Hematopoietic multipotent progenitor cell treated with erythropoietin and hydrocortisone succinate and interleukin-3 and kit ligand, for 4 days (in vitro differentiated cells): ENCODE data around the gene SPINDOC.
A peak's percentile ranks its signal among the peaks of the same experiment; 100 is the strongest.

Experiments used
- DNase-seq: peaks from one replicate; pipeline ENCODE4 v3.0.0-alpha.2; 2015

SPINDOC gene

DNA sequence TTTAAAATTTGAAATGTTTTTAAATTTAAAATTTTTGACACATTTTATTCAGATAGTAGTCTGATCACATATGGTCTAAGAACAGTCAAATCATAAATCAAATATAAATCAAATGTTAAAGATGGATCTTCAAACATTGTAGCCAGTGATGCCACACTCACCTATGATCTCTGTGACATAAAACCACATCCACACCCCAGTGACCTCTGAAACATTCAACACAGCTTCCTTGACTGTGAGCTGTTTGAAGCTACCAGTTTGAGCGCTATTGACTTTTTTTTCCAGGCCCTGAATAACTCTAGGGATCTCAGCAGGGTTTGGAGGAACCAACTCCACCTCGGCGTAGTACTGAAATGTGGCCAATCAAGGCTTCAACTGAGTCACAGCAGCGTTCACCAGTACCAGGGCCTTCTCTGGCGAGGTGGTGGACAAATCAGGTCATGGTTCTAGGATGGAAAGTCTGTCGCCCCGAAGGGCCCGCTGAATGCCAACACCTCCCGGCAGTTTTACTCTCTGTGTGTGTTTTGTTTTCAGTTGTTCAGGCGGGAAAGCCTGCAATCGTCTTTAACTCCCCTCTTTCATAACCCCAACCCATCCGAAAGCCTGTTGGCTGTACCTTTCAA is 21.4 kb downstream of the SPINDOC start:
- DNase-seq, result no peak

DNA sequence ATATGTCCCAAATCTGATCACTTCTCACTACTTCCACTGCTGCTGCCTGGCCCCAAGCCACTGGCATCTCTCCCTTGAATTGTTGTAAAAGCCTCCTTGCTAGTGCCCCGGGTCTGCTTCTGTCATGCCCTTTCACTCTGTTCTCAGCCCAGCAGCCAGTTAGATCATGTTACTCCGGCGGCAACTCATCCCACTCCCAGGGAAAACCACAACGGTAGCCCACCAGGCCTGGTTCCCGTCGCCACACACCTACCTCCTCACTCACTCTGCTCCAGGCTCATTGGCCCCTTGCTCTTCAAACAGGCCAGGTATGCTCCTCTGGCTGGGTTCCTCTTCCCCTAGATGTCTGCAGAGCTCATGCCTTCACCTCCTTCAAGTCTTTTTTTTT is 21.9 kb downstream of the SPINDOC start:
- DNase-seq, result no peak

DNA sequence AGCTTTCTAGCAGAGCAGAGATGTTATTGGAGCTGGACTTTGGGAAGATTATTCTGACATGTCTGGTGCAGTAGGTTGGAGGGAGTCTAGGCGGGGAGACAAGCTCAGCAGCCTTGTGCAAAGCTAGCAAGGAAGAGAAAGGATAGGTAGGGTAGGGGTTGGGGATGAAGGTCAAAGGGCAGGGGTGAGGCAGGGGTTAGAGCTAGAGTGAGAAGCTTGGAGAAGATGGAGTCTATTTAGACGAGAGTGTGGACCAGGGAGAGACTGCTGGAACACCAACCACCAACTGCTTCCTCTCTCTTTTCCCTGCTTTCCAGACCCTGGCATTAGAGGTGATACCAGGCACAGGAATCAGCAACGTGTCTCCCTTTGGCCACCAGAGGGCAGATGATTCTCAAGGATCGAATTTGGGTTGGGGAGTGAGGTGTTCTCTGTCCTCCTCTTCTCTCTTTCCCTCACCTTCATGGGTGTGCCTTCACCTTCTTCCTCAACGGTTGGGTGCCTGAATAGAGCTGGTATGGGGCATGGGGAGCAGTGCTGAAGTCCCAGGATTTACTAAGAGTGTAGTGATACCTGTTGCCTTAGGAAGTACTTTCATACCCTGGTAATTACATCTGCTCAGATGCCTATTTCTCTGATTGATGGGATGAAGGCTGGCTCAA is 23.9 kb downstream of the SPINDOC start:
- peak; percentile 88 for DNase-seq

DNA sequence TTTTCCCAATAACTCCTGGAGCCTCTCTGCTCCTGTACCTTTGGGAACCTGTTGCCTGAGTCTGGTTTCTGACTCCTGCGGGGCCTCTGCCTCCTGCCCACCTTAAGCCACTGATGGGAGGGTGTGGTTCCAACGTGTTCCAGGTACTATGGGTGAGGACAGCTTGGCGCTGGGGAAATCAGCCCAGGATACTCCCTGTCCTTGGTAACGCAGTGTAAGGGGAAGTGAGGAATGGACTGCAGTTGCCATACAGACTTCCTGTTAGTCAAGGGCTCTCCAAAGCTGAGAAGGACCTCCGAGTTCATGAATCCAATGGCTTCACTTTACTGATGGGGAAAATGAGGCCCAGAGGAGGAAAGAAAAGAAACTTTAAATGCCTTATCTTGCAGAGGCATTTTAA is 24.5 kb downstream of the SPINDOC start:
- DNase-seq, result peak; percentile 28

DNA sequence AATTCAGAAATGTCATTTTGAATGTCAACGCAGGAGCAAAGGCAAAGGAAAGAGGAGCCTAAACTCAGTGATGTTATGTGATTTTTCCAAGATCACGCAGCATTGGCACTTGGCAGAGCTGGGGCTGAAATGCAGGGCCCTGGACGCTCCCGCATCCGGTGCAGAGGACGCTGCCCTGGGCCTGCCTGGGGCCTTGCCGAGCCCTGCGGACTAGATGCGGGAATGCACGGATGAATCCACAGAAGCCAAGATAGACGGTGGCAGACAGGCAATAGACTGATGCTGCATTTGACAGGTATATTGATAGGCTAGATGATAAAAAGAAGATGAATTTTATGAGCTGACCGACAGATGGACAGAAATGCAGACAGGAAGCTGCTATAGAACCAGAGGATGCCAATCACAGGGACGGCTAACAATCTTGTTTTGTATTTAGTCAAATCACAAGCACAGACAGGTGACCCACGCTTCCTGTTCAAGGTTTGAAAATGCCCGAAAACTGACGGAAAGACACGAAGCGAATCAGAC is 25.0 kb downstream of the SPINDOC start:
- no peak for DNase-seq

DNA sequence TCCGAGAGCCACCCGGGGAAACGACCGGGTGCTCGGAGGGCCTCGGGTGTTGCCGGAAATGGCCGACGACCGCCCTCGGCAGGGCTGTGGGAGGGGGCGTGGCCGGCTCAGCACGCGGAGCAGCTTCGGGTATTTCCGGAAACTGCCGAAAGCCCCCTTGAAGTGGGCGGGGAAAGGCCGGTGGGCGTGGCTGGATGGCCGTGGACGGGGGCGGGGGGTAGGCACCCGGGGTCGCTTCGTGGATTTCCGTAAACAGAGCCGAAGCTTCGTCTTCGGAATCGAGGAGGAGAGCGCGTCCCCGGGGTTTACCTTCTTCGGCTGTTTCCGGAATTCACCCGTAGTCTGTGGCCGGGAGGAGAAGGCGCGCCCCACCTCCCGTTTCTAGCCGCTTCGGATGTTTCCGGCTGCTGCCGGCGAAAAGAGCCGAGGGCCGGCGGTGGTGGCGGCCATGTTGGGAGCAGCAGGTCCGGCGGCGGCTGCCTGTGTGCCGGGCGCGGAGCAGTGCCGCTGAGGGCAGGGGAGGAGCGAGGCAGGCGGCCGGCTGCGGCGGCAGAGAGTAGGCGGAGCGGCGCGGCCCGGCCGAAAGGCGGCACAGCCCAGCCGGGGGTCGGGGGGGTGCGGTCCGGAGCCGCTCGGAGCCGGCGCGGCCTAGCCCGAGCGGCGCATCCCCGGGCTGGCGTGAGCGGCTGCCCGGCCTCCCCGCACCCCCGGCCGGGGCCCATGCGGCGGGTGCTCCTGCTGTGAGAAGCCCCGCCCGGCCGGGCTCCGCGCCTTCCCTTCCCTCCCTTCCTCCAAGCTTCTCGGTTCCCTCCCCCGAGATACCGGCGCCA is 25.6 kb downstream of the SPINDOC start, which contains the start of gene MARK2:
Gene MARK2 (plus strand): TSS at position 433 of the 830 bp plus-strand sequence. CDS start 397 bp downstream, at position 830.
- DNase-seq, result peak; percentile 99

DNA sequence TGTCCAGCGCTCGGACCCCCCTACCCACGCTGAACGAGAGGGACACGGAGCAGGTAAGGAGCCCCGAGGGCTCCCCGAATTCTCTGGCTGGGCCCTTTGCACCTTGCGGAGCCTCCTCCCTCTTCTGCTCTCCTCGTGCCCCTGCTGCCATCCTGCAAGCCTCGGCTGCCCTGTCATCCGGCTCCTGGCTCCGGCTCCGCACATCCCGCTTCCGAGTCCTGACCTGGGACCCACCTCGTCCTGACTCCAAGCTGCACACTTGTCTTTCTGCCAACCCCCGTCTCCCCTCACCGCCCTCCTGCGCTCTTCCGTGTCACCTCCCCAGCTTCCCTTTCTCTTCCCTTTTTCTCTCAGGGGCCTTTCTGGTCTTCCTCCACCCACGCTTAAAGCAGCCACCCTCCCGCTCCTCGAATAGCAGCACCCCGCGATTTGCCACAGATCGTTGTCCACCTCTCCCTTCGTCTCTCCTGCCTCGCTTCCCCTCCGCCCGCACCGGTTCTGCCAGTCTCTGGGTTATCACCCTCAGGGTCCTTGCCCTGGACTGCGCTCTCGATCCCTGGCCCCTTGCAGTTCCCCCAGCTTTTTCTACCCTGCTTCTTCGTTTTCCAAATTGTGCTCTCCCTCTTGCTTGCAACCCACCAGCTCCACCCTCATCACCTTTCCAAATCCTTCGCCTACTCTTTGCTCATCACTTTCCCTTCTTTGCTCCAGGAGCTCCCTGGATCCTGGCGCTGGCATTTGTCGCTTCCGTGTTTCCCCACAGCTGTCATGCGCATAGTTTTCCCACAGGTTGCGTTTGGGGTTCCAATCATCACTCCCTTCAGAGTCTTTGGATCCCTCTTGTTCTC is 26.5 kb downstream of the SPINDOC start:
- peak; percentile 72 for DNase-seq

DNA sequence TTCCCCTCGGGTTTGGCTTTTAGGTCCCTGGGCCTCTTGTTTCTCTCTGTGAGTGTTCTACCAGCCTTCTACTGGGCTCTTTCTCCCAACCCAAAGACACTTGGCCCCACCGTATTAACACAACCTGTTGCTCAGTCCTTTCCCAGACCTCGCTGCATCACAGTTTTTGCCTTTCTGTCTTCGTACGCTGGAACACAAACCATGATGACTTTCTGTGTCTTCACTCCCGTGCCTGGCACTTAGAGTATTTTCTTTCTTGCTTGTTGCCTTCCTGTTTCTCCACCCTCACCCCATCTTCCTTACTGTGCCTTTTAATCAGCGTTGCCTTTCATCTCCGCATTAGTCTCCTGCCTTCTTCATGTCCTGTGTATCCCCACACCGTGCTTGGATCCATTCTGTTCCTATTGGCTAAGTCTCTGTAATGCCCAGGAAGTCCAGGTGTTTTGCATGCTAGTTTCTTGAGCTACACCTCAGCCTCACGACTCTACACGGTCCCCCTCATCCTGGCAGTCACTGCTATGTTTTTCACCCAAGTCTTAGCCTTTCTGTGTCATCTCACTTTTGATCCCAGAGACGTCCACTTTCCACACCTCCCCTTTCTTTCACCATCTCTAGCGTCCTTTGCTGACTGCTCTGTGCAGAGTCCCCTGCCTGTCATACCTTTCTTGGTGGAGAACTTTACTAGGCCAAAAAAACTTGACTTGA is 27.3 kb downstream of the SPINDOC start:
- peak; percentile 33 for DNase-seq

DNA sequence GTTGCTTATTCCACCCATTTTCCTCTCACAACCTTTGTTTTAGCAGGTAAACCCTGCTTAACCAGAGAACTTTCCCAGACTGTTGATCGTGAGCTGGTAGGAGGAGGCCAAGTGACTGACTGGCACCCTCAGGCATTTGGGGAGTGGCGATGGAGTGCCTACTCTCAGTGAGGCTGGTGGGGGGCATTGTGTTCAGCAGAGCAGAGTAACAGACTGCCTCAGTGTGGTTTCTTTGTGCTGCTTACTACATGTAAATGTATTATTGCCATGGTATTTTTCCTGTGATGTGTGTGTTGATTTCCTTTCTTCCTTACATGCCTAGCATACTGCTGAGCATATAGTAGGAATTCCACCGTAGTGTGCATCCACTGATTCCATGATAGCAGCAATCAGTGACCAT is 28.3 kb downstream of the SPINDOC start:
- no peak for DNase-seq

DNA sequence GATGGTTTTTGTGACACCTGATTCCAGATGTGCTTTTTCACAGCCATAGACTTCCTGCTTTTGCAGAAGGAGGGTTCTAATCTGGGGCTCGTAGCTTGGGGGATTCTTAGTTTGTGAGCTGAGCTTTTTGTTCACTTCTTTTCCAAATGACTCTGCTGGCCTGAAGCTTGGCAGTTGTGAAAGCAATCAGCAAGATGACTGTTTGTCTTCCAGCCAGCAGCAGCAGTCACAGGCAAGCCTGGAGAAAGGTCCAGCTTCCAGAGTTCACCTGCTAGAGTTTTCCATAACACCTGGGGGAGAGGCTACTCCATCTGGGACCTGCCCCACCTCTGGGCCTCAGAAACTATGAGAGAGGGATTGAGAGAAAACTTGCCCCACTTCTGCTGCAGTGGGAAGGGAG is 29.8 kb downstream of the SPINDOC start:
- DNase-seq, result no peak

DNA sequence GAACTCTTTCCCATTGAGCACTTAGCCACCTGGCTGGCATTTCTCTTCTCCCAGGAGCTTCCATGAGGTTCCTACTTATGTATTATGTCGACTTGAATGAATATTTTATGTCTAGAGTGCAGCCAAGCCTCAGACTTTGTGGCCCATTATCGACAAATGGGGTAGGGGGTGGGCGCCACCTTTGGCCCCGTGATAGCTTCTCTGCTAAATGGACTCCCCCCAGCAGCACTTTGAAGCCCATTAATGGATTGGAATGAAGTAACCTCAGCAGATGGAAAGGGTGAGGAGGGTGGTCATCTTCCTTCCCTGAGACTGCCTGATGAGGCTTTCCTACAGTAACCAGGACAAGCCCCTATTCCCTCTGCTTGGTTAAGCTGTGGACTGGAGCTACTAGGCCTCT is 31.6 kb downstream of the SPINDOC start:
- no peak for DNase-seq

DNA sequence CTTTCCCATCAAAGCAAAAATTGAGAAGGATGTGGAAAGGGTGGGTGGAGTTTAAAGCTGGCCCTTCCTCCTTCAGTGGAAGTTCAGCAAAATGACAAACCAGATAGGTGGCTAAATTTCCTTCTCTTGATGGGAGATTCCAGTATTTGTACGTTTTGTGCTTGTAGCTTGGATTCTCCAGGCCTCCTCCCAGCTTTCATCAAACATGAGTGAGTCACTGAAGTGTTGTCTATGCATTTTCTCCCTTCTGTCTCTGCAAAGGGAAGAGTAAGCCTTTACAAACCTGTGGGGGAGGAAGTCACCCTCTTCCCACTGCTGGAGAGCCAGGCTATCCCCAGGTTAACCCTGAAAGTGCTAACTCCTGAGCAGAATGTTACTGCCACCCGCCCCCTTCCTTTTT is 32.0 kb downstream of the SPINDOC start:
- no peak for DNase-seq

DNA sequence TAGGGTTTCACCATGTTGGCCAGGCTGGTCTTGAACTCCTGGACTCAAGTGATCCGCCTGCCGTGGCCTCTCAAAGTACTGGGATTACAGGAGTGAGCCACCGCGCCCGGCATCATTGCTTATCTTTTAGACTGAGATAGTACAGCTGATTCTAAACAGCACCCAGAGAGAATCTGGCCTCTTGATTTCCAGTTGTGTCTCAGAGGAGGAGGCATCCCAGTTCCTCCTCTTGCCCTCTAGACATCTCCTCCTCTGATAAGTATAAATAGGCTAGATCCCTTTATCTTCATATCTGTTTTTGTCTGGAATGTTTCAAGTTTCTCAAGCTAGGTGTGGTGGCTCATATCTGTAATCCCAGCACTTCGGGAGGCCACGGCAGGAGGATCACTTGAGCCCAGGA is 32.7 kb downstream of the SPINDOC start:
- no peak for DNase-seq

DNA sequence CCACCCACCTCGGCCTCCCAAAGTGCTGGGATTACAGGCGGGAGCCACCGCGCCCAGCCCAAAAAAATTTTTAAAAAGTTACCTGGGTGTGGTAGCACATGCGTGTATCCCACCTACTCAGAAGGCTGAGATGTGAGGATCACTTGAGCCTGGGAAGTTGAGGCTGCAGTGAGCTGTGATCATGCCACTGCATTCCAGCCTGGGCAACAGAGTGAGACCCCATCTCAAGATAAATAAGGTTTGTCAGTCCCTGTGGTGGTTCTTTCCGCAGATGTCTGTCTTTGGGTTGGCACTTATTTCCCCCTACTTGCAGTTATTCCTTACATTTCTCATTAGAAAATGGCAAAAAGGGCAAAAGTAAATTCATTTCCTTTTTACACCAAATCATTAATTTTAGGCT is 33.6 kb downstream of the SPINDOC start:
- DNase-seq, result no peak

DNA sequence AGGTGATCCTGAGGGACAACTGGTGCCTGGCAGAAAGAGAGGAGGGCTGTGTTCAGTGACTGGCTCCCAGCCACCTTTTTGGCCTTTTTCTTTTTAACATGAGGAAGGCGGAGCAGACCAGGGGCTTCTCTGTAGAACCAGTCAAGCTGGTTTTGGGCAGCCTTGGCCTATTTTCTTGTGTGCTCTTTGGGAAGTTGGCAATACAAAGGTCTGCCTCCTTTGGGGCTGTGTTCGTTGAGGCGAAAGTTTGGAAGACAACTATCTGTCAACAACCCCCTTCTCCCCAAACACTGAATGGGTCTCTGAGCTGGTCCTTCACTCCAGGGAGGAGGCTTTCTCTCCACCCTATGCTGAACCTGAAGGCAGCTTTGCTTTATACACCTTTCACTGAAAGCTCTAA is 34.1 kb downstream of the SPINDOC start:
- no peak for DNase-seq

DNA sequence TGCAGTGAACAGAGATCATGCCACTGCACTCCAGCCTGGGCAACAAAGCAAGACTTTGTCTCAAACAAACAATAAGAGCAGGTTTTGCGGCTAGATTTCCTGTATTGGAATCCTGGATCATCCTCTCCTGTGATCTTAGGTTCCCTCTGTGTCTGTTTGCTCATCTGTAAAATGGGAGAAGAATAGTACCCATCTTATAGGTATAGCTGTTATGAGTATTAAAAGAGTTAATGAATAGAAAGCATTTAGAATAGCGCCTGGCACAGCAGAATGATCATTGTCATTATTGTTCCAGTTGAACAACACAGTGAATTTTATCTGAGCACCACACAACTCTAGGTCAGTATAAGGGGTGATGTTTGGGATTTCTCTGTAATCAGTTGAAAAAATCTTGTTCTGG is 36.4 kb downstream of the SPINDOC start:
- no peak for DNase-seq

DNA sequence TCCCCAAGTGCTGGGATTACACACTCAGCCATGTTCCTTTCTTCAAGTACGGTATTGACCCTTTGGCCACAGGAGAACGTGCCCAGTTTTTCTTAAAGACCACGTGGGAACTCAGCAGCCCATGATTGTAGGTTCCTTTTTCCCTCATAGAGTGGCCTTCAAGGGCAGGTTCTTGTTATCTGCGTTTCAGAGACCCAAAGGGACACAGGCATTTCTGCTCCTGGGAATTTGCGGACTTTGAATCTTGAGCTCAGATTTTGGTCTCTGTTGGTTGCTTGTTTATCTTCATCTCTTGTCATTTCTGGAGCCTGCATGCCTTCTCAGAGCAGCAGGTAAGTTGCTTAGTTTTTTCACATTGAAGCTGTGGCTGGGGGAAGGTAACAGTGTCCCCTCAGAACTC is 37.7 kb downstream of the SPINDOC start:
- no peak for DNase-seq

DNA sequence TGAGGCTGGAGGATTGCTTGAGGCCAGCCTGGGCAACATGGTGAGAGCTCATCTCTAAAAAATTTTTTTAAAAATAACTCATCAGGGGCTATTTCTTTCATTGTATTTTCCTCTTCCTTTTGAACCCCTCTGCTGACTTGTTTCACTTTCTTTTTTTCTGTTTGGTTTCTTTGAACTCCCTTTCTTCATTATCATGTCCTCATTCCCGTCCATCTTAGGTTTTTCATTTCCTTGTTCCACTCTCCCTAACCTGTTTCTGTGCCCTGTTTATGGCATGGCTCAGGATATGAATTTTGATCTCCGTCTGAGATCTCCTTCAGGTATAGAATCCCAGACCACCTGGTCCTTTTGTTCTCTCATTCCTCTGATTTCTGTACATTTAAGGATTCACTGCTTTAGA is 38.1 kb downstream of the SPINDOC start:
- no peak for DNase-seq

DNA sequence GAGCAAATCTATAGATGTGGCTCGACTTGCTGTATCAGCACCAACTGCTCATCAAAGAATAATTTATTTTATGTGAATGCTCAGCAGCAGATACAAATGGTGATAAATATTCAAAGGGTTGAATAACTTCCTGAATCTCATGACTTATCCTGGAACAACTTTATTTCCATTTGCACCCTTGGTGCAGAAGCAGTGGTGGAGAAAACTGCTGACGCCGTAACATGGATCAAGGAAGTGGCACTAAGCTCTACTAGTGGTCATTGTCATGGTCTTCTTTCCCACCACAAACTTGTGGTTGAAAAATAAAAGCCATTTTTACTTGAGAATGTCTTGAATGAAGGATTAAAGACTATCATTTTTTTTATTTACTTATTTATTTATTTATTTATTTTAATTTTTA is 40.2 kb downstream of the SPINDOC start:
- DNase-seq, result no peak

DNA sequence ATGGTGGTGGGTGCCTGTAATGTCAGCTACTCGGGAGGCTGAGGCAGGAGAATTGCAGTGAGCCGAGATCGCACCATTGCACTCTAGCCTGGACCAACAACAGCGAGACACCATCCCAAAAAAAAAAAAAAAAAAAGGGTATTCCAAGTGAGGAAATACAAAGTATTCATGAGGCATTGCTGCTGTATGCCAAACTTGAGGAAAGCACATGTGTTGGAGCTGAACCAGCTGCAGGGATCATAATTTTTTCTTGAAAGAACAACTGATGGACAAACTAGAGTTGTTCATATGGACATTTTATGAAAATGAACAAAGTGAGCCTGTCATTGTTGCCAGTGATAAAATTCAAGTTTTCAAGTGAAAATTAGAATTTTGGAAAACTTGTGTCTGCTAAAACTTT is 41.4 kb downstream of the SPINDOC start:
- no peak for DNase-seq

DNA sequence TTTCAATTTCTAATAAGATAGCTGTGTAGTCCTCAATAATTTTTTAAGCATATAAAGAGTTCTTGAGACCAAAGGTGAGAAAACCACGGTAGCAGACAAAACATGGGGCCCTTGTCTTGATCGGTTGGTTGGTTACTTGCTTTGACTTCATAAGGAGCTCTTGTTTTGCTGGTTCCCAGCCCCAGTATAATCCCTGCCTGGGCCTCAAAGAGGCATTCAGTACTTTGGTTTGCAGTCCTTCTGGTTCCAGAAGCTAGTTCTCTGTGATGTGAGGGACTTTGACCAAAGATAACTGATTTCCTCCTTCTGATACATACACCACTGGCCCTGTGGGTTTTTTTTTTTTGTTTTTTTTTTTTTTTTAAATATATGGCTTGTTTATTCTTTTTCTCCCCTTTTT is 42.7 kb downstream of the SPINDOC start:
- peak; percentile 55 for DNase-seq
